B cell (primary cell): ENCODE results near the gene TMEM30A.
A peak's percentile ranks its signal among the peaks of the same experiment; 100 is the strongest.

Experiments used
- CTCF ChIP-seq: fragments of 200-600 bp; IDR thresholded peaks from one replicate; pipeline ENCODE4 v1.8.0; 2022; ENCODE audit warnings: antibody characterized with exemption, mild to moderate bottlenecking
- EZH2 ChIP-seq: IDR thresholded peaks from 2 replicates; pipeline ENCODE4 v1.6.1; 2012; ENCODE audit warnings: borderline replicate concordance, low read depth, mild to moderate bottlenecking, moderate library complexity, low read length; ENCODE audit not compliant: insufficient read depth, poor library complexity, severe bottlenecking

- TF ChIP-seq CTCF (peak; percentile 25), EZH2 (no peak)
Observed at GRCh38 chr6:75204217-75204958, 80.2 kb downstream of the TMEM30A start.
